BJ (cell line): ENCODE measurements around the gene PCDH12. TPM values are rescaled to one million over a fixed set of nuclear protein-coding genes. Genes with fewer than 3 reads are reported as not detected.

Experiments
- CTCF ChIA-PET: fragments of 350-600 bp; formaldehyde crosslinking; extraction: SDS; loops from one replicate; lab custom pipeline; 2021; ENCODE audit warnings: antibody characterized with exemption, inconsistent platforms; lab: Yijun Ruan, JAX
- POLR2A ChIA-PET: fragments of 300-600 bp; sonication (Branson Sonifier 250); formaldehyde crosslinking; extraction: SDS; loops from one replicate; lab custom pipeline; 2021; ENCODE audit warnings: antibody characterized with exemption; lab: Charles Lee
- DNase-seq: peaks from one replicate; pipeline ENCODE4 v3.0.0-alpha.2; 2011; ENCODE audit warnings: low read depth
- H3K27me3 ChIP-seq: 2 replicates; pipeline ENCODE4 v1.6.0; 2011; ENCODE audit warnings: low read length; ENCODE audit not compliant: control insufficient read depth, insufficient read depth
- H3K36me3 ChIP-seq: 2 replicates; pipeline ENCODE4 v1.5.1; 2011; ENCODE audit warnings: low read length; ENCODE audit not compliant: control insufficient read depth, insufficient read depth
- H3K4me3 ChIP-seq: 2 replicates; pipeline ENCODE4 v1.5.1; 2011; ENCODE audit warnings: low read depth, mild to moderate bottlenecking, control low read depth, low read length
- CTCF ChIP-seq: IDR thresholded peaks from 2 replicates; pipeline ENCODE4 v1.5.1; 2011; ENCODE audit warnings: low read depth, mild to moderate bottlenecking, control low read depth, inconsistent platforms, low read length, moderate library complexity; ENCODE audit not compliant: insufficient read depth
- polyA plus RNA-seq: library from polyadenylated mRNA; depleted of rRNA; stranded (reverse); fragments of >200 nt; gene quantifications from 2 replicates; pipeline ENCODE4 v1.2.3, GENCODE V29; 2011

PCDH12 gene
- polyA plus RNA-seq, 1 experiment, result 0.01 TPM

- TF ChIP-seq CTCF, result no peak
- ChIA-PET CTCF (interaction anchor here (1.2 kb wide), 1 partner anchor 242 kb away, joined by 4 read pairs; no protein-coding TSS in a partner anchor), POLR2A (no interaction called here)
- DNase-seq, result no peak
- Histone ChIP-seq H3K27me3 (no peaks in the 10 kb centered on the region), H3K36me3 (peaks cover 46% of the 10 kb centered on the region), H3K4me3 (no peak overlapping the region)
Observed at GRCh38 chr5:141934099-141934844, 23.7 kb downstream of the PCDH12 start.

DNA sequence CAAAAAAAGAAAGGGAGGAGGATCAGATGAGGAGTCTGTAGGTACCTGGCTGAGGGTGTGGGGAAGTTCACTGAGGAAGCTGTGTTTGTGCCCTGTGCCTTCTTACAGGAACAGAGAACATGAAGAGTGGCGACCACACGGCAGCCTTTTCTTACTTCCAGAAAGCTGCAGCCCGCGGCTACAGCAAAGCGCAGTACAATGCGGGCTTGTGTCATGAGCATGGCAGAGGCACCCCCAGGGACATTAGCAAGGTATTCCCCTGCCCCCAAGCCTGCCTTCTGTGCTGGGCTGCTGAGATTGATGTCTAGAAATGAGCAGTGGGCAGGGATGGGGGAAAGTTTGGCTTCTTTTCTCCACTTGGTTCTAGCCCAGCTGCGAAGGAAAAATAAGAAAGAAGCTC is 24.9 kb downstream of the PCDH12 start:
- CTCF ChIA-PET, result interaction anchor here (0.9 to 1.2 kb wide), 2 partner anchors 241 to 268 kb away, joined by 3 to 4 read pairs; no protein-coding TSS in a partner anchor
- no peak for DNase-seq
- peaks cover 45% of the 10 kb centered on the region for H3K36me3 ChIP-seq
- no peak overlapping the region for H3K4me3 ChIP-seq
- POLR2A ChIA-PET, result no interaction called here
- TF ChIP-seq CTCF, result no peak
- H3K27me3 ChIP-seq, result no peaks in the 10 kb centered on the region

GRCh38 chr5:141931694-141932093 is 26.3 kb downstream of the PCDH12 start:
- H3K4me3 ChIP-seq, result no peak overlapping the region

GRCh38 chr5:141929398-141930058 is 28.5 kb downstream of the PCDH12 start:
- no peak for DNase-seq
- CTCF ChIA-PET, result interaction anchor here (1.2 kb wide), 1 partner anchor 19 kb away, joined by 3 read pairs; no protein-coding TSS in a partner anchor
- H3K36me3 ChIP-seq, result peaks cover 43% of the 10 kb centered on the region

More at GRCh38 chr5:141931694-141932093, 26.3 kb downstream of the PCDH12 start:
- POLR2A ChIA-PET, result no interaction called here
- CTCF ChIA-PET, result no interaction called here
- H3K27me3 ChIP-seq, result no peaks in the 10 kb centered on the region
- DNase-seq, result no peak
- TF ChIP-seq CTCF, result no peak
- peaks cover 43% of the 10 kb centered on the region for H3K36me3 ChIP-seq

More at GRCh38 chr5:141929398-141930058, 28.5 kb downstream of the PCDH12 start:
- Histone ChIP-seq H3K4me3 (no peak overlapping the region), H3K27me3 (no peaks in the 10 kb centered on the region)
- TF ChIP-seq CTCF, result no peak
- POLR2A ChIA-PET, result no interaction called here
